Measurements from ENCODE around the gene JAML. TPM values are rescaled to one million over a fixed set of nuclear protein-coding genes. Genes with fewer than 3 reads are reported as not detected.

The JAML gene
- total and polyA plus RNA-seq, 2 of the 13 experiments (the other 11 are each of a cell fraction or from before 2014, with no cell fraction given), result 2.0 to 3.3 TPM

- H4K20me1 ChIP-seq (ENCODE audit: insufficient read depth, low read length), result no peaks in the 10 kb centered on the region
- peak overlapping the region; percentile 58 to 77 (median 66) for H3K4me3 ChIP-seq (replicated peaks in 1 of 3; ENCODE audit: insufficient read depth in 1 of 3, low read depth in 2 of 3, low read length in 3 of 3)
- H3K4me2 ChIP-seq (ENCODE audit: low read depth, low read length), result peak overlapping the region; percentile 81
- peak overlapping the region; percentile 43 for H3K27ac ChIP-seq (ENCODE audit: extremely low read length, insufficient read depth, low read length)
- 2% methylated on average over 13 of the region's 13 CpGs for WGBS (ENCODE audit: low lambda C conversion rate)
- ATAC-seq (peak; percentile 58), FAIRE-seq (no peak), DNase-seq (ENCODE audit: low spot score) (no peak)
- peaks cover 0 to 22% of the 10 kb centered on the region in 2 experiments; a peak in 4 of 5 replicates for H3K27me3 ChIP-seq (ENCODE audit: control insufficient read depth in 1 of 2, insufficient read depth in 2 of 2, low read length in 2 of 2)
- intact Hi-C loops (cut with micrococcal nuclease; ENCODE audit: unreplicated experiment), result loop anchor here (5.0 kb wide), 1 partner anchor 68 kb away; no protein-coding TSS in a partner anchor
- ChIA-PET POLR2A (interaction anchor here (1.1 to 1.7 kb wide), 6 partner anchors 13 to 70 kb away, joined by 4 to 11 read pairs (median 6); partner anchors contain the start of gene MPZL3), CTCF (ENCODE audit: low intra/inter-chr PET ratio, low total read pairs) (no interaction called here)
- H3K9me3 ChIP-seq (ENCODE audit: low read length), result no peaks in the 10 kb centered on the region
- H2AFZ ChIP-seq (ENCODE audit: low read length), result peak overlapping the region; percentile 16
- H3K79me2 ChIP-seq (ENCODE audit: insufficient read depth, low read length), result peaks cover 7% of the 10 kb centered on the region
- peaks cover 43% of the 10 kb centered on the region for H3K4me1 ChIP-seq (ENCODE audit: insufficient read depth, low read length)
- no TSS peak for BruUV-seq (replicated peaks)
- in situ Hi-C loops (cut with HindIII; ENCODE audit: extremely low pct_ligation_motif_present, low pct_unique_long_range_greater_than_20kb), result no loop called here
- peaks cover 2 to 16% of the 10 kb centered on the region in 2 experiments; a peak in 2 of 5 replicates for H3K36me3 ChIP-seq (replicated peaks in 1 of 2; ENCODE audit: control insufficient read depth in 1 of 2, insufficient read depth in 2 of 2, low read length in 2 of 2)
- peak overlapping the region; percentile 65 for H3K9ac ChIP-seq (ENCODE audit: insufficient read depth, low read depth, low read length)
- TF ChIP-seq RARG (CRISPR knock-in tag; IDR thresholded peaks at IDR 0.05; ENCODE audit: low read depth) (no peak), TFE3 (CRISPR knock-in tag; IDR thresholded peaks at IDR 0.05) (no peak), TERF1 (CRISPR knock-in tag; IDR thresholded peaks at IDR 0.05) (no peak), PRDM15 (CRISPR knock-in tag; IDR thresholded peaks at IDR 0.05) (no peak), ZNF605 (CRISPR knock-in tag; IDR thresholded peaks at IDR 0.05) (0 out of 2 replicates have a peak, but pooled peaks have one; percentile 10), ZZZ3 (CRISPR knock-in tag; IDR thresholded peaks at IDR 0.05; ENCODE audit: borderline replicate concordance) (no peak), CBFB (CRISPR knock-in tag; IDR thresholded peaks at IDR 0.05) (no peak), ZNF263 (CRISPR knock-in tag; IDR thresholded peaks at IDR 0.05) (0 out of 2 replicates have a peak, but pooled peaks have one; percentile 15), ZNF550 (CRISPR knock-in tag; IDR thresholded peaks at IDR 0.05; ENCODE audit: borderline replicate concordance) (no peak), NR2F2 (IDR thresholded peaks at IDR 0.05; ENCODE audit: borderline replicate concordance, low read depth) (no peak), ZNF737 (CRISPR knock-in tag; IDR thresholded peaks at IDR 0.05; ENCODE audit: borderline replicate concordance) (no peak), MTA3 (CRISPR knock-in tag; IDR thresholded peaks at IDR 0.05) (no peak), ZNF354B (CRISPR knock-in tag; IDR thresholded peaks at IDR 0.05) (no peak)
Measured at GRCh38 chr11:118264569-118265465, 40.0 kb upstream of the JAML start.
